SU-DHL-6 (cell line): ENCODE data around the gene GGACT.
"Not testable (repeated sequence)": the region's sequence is repeated elsewhere in the genome, so short reads cannot be mapped to it uniquely, and the experiment has no call there.

Source experiments
- H2AFZ ChIP-seq: fragments of 200-600 bp; sonication (generic); 2 replicates; pipeline ENCODE4 v1.6.1; 2014; ENCODE audit warnings: low read depth, mild to moderate bottlenecking, moderate library complexity, mixed read lengths, antibody characterized with exemption, low read length; ENCODE audit not compliant: severe bottlenecking
- H3F3A ChIP-seq: fragments of 200-600 bp; shearing (Covaris generic); 2 replicates; pipeline ENCODE4 v1.6.0; 2016; ENCODE audit warnings: antibody characterized with exemption, mild to moderate bottlenecking; ENCODE audit not compliant: insufficient read depth
- H3K27ac ChIP-seq: fragments of 200-600 bp; sonication (generic); 2 replicates; pipeline ENCODE4 v1.5.1; 2016; ENCODE audit warnings: low read depth, mild to moderate bottlenecking, low read length, moderate library complexity, mixed read lengths
- H3K27me3 ChIP-seq: fragments of 200-600 bp; sonication (generic), shearing (Covaris generic); 2 replicates; pipeline ENCODE4 v1.6.0; 2014; ENCODE audit warnings: mild to moderate bottlenecking, low read length
- H3K36me3 ChIP-seq: fragments of 200-600 bp; sonication (generic); 2 replicates; pipeline ENCODE4 v1.6.1; 2014; ENCODE audit warnings: mild to moderate bottlenecking, low read length, mixed read lengths
- H3K4me2 ChIP-seq: fragments of 300-600, 200-600 bp; shearing (Covaris generic), sonication (generic); 2 replicates; pipeline ENCODE4 v1.6.0; 2014; ENCODE audit warnings: low read length, low read depth, mild to moderate bottlenecking; ENCODE audit not compliant: poor library complexity, severe bottlenecking
- H3K4me3 ChIP-seq: fragments of 200-600 bp; sonication (generic); 2 replicates; pipeline ENCODE4 v1.5.1; 2014; ENCODE audit warnings: antibody characterized with exemption, low read length, mild to moderate bottlenecking, mixed read lengths; ENCODE audit not compliant: insufficient read depth, poor library complexity, severe bottlenecking
- H3K79me2 ChIP-seq: fragments of 200-600 bp; sonication (generic); 2 replicates; pipeline ENCODE4 v1.6.1; 2014; ENCODE audit warnings: mild to moderate bottlenecking, low read length, moderate library complexity; ENCODE audit not compliant: insufficient read depth
- H3K9ac ChIP-seq: fragments of 200-600 bp; sonication (generic); 2 replicates; pipeline ENCODE4 v1.7.0; 2014; ENCODE audit warnings: mild to moderate bottlenecking, low read length
- H3K9me2 ChIP-seq: fragments of 200-600 bp; sonication (generic); replicated peaks from 2 replicates; pipeline ENCODE4 v1.6.1; 2014; ENCODE audit warnings: low read length; ENCODE audit not compliant: insufficient read depth
- H3K9me3 ChIP-seq: fragments of 200-600 bp; sonication (generic); 2 replicates; pipeline ENCODE4 v1.6.1; 2014; ENCODE audit warnings: low read length, mixed read lengths; ENCODE audit not compliant: insufficient read depth
- H4K20me1 ChIP-seq: fragments of 200-600 bp; sonication (generic); 2 replicates; pipeline ENCODE4 v1.6.1; 2014; ENCODE audit warnings: low read depth, mild to moderate bottlenecking, antibody characterized with exemption, low read length, moderate library complexity, mixed read lengths
- EZH2phosphoT487 ChIP-seq: fragments of 200-600 bp; sonication (generic), shearing (Covaris generic); conservative IDR thresholded peaks from 2 replicates; pipeline ENCODE4 v1.6.1; 2018; ENCODE audit warnings: mild to moderate bottlenecking, antibody characterized with exemption, low read length, moderate library complexity, mixed read lengths
- TF ChIP-seq, protein P1 (sequence below): fragments of 200-600 bp; sonication (generic); IDR thresholded peaks from one replicate; pipeline ENCODE4 v1.5.1; 2017; ENCODE audit warnings: antibody characterized with exemption, mild to moderate bottlenecking, low read length, moderate library complexity; ENCODE audit not compliant: insufficient read depth, poor library complexity, severe bottlenecking

GGACT gene

DNA sequence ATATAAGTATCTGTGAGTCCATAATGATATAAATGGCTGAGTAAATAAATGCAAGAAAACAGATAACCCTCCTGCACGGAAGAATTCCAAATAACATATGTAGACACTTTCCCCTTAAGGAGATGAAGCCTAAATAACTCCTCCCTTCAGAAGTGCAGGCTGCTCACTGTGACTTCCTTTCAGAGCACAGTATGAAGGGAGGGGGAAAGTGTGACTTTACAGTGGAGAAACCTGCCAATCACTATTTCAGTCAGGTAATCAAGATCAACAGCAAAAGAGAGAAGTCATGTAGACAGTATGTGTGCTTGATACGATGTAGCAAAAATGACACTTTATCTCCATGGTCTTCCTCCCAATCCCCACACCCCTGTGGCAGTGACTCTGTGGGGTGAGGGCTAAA lies 7.1 kb downstream of the GGACT start:
- no peak overlapping the region for H3K27ac ChIP-seq
- H3K36me3 ChIP-seq, result no peaks in the 10 kb centered on the region
- H3K9me3 ChIP-seq, result no peaks in the 10 kb centered on the region
- H2AFZ ChIP-seq, result no peak overlapping the region
- no peak overlapping the region for H3K9ac ChIP-seq
- no peaks in the 10 kb centered on the region for H3K79me2 ChIP-seq
- H3K4me2 ChIP-seq, result no peak overlapping the region
- H3K27me3 ChIP-seq, result no peaks in the 10 kb centered on the region
- no peaks in the 10 kb centered on the region for H3F3A ChIP-seq
- TF ChIP-seq, protein P1, sequence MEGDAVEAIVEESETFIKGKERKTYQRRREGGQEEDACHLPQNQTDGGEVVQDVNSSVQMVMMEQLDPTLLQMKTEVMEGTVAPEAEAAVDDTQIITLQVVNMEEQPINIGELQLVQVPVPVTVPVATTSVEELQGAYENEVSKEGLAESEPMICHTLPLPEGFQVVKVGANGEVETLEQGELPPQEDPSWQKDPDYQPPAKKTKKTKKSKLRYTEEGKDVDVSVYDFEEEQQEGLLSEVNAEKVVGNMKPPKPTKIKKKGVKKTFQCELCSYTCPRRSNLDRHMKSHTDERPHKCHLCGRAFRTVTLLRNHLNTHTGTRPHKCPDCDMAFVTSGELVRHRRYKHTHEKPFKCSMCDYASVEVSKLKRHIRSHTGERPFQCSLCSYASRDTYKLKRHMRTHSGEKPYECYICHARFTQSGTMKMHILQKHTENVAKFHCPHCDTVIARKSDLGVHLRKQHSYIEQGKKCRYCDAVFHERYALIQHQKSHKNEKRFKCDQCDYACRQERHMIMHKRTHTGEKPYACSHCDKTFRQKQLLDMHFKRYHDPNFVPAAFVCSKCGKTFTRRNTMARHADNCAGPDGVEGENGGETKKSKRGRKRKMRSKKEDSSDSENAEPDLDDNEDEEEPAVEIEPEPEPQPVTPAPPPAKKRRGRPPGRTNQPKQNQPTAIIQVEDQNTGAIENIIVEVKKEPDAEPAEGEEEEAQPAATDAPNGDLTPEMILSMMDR, result no peak
- TF ChIP-seq EZH2phosphoT487, result no peak
- H3K4me3 ChIP-seq, result no peak overlapping the region
- H3K9me2 ChIP-seq, result no peaks in the 10 kb centered on the region; the same call in 1 of the 2 replicates
- no peaks in the 10 kb centered on the region for H4K20me1 ChIP-seq

DNA sequence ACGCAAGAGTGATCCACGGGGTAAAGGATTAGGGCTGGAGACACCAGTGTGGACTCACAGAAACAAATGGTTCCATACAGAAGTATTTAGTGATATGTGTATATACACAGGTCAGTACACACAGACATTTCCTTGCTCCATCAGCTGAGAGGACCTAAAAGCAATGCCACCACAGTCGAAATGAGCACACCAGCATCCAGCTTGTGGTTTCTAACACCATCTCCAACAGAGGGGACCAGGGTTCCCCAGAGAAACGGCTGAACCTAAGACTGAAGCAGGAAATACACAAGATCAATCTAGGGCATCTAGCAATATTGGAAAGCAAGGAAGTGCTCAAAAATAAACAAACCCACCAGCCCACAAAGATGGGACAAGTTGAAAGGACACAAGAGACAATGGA lies 7.6 kb downstream of the GGACT start:
- Histone ChIP-seq H3F3A (no peaks in the 10 kb centered on the region), H3K9ac (no peak overlapping the region), H3K9me2 (no peaks in the 10 kb centered on the region; the same call in 1 of the 2 replicates), H3K4me2 (no peak overlapping the region), H2AFZ (no peak overlapping the region), H3K4me3 (no peak overlapping the region), H3K27me3 (no peaks in the 10 kb centered on the region), H4K20me1 (no peaks in the 10 kb centered on the region), H3K36me3 (no peaks in the 10 kb centered on the region), H3K27ac (no peak overlapping the region), H3K79me2 (no peaks in the 10 kb centered on the region), H3K9me3 (no peaks in the 10 kb centered on the region)
- TF ChIP-seq, protein P1, result no peak
- no peak for TF ChIP-seq EZH2phosphoT487

DNA sequence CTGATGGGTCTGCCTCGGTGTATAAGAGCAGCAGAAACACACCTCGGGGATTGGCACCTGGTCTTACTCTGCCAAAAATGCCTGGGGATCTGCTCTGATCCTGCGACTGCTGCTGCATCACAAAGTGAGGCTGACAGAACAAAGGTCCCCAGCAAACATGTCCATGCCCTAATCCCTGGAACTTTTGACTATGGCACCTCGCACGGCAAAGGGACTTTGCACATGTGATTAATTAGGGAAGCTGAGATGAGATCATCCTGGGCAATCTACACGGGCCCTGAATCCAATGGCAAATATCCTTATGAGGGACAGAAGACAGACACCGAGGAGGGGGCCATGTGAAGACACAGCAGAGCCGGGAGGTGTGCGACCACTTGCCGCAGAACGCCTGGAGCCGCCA lies 8.5 kb downstream of the GGACT start:
- Histone ChIP-seq H3K9me3 (no peaks in the 10 kb centered on the region), H2AFZ (no peak overlapping the region), H3K4me2 (no peak overlapping the region), H3K79me2 (no peaks in the 10 kb centered on the region), H3K4me3 (no peak overlapping the region), H3F3A (no peaks in the 10 kb centered on the region), H3K9me2 (no peaks in the 10 kb centered on the region; the same call in 1 of the 2 replicates), H3K27ac (no peak overlapping the region), H3K36me3 (no peaks in the 10 kb centered on the region), H3K9ac (no peak overlapping the region), H3K27me3 (no peaks in the 10 kb centered on the region), H4K20me1 (no peaks in the 10 kb centered on the region)
- TF ChIP-seq, protein P1, result no peak
- no peak for TF ChIP-seq EZH2phosphoT487

DNA sequence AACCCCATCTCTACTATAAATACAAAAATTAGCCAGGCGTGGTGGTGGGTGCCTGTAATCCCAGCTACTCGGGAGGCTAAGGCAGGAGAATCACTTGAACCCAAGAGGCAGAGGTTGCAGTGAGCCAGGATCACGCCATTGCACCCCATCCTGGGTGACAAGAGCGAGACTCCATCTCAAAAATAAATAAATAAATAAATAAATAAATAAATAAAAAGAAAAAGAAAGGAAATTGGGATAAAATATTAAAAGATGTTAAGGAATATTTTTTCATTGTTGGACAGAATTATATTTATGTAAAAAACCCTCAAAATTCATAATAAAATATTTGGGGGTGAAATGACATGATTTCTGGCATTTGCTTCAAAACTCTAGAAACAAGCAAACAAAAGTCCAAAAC lies 11.3 kb downstream of the GGACT start:
- H3K9ac ChIP-seq, H3K27ac ChIP-seq, H2AFZ ChIP-seq, H3K79me2 ChIP-seq, H3K27me3 ChIP-seq, H3K4me3 ChIP-seq, H3F3A ChIP-seq, H3K36me3 ChIP-seq, H3K9me3 ChIP-seq, H3K4me2 ChIP-seq, H4K20me1 ChIP-seq, H3K9me2 ChIP-seq: not testable (repeated sequence)
